HEK293T (cell line): ENCODE results near the gene SHISA3.

Experiments used
- CTCF ChIA-PET: fragments of 350-600 bp; formaldehyde crosslinking; extraction: SDS; loops from one replicate; lab custom pipeline; 2021; ENCODE audit warnings: antibody characterized with exemption, inconsistent platforms; lab: Yijun Ruan, JAX
- POLR2A ChIA-PET: fragments of 350-600 bp; formaldehyde crosslinking; extraction: SDS; loops from one replicate; lab custom pipeline; 2020; ENCODE audit warnings: antibody characterized with exemption, inconsistent platforms; lab: Yijun Ruan, JAX
- DNase-seq: peaks from one replicate; pipeline ENCODE4 v3.0.0; 2012; ENCODE audit warnings: mixed read lengths; ENCODE audit errors: extremely low spot score
- ARNT ChIP-seq: fragments of 450-650 bp; IDR thresholded peaks from 2 replicates; pipeline ENCODE4 v1.6.1; 2017; ENCODE audit warnings: mild to moderate bottlenecking
- BHLHE40 ChIP-seq: fragments of 450-650 bp; IDR thresholded peaks from 2 replicates; pipeline ENCODE4 v1.6.1; 2016; ENCODE audit warnings: mild to moderate bottlenecking, moderate library complexity, borderline replicate concordance
- CTBP1 ChIP-seq: fragments of 450-650 bp; IDR thresholded peaks from 2 replicates; pipeline ENCODE4 v1.6.1; 2016; ENCODE audit warnings: borderline replicate concordance
- ELF4 ChIP-seq: fragments of 450-650 bp; IDR thresholded peaks from 2 replicates; pipeline ENCODE4 v1.6.1; 2017; ENCODE audit warnings: antibody characterized with exemption
- FOXA1 ChIP-seq: fragments of 450-650 bp; IDR thresholded peaks from 2 replicates; pipeline ENCODE4 v1.6.1; 2016; ENCODE audit warnings: mild to moderate bottlenecking
- FOXK2 ChIP-seq: fragments of 450-650 bp; IDR thresholded peaks from 2 replicates; pipeline ENCODE4 v1.6.1; 2016; ENCODE audit warnings: mild to moderate bottlenecking
- FOXM1 ChIP-seq: fragments of 450-650 bp; IDR thresholded peaks from 2 replicates; pipeline ENCODE4 v1.6.1; 2017; ENCODE audit warnings: mild to moderate bottlenecking, borderline replicate concordance
- HDGF ChIP-seq: fragments of 450-650 bp; IDR thresholded peaks from 2 replicates; pipeline ENCODE4 v1.6.1; 2017; ENCODE audit warnings: antibody characterized with exemption, borderline replicate concordance
- L3MBTL2 ChIP-seq: fragments of 450-650 bp; conservative IDR thresholded peaks from 2 replicates; pipeline ENCODE4 v1.6.1; 2016; ENCODE audit warnings: mild to moderate bottlenecking
- LEF1 ChIP-seq: fragments of 450-650 bp; IDR thresholded peaks from 2 replicates; pipeline ENCODE4 v1.6.1; 2017; ENCODE audit warnings: mild to moderate bottlenecking, borderline replicate concordance
- NFRKB ChIP-seq: fragments of 450-650 bp; IDR thresholded peaks from 2 replicates; pipeline ENCODE4 v1.6.1; 2016; ENCODE audit warnings: mild to moderate bottlenecking, moderate library complexity
- PKNOX1 ChIP-seq: fragments of 450-650 bp; IDR thresholded peaks from 2 replicates; pipeline ENCODE4 v1.6.1; 2016
- SP1 ChIP-seq: fragments of 450-650 bp; IDR thresholded peaks from 2 replicates; pipeline ENCODE4 v1.6.1; 2017
- SUZ12 ChIP-seq: fragments of 450-650 bp; IDR thresholded peaks from 2 replicates; pipeline ENCODE4 v1.6.1; 2016; ENCODE audit warnings: mild to moderate bottlenecking
- TARDBP ChIP-seq: fragments of 450-650 bp; IDR thresholded peaks from 2 replicates; pipeline ENCODE4 v1.6.1; 2016
- ZNF384 ChIP-seq: fragments of 450-650 bp; IDR thresholded peaks from 2 replicates; pipeline ENCODE4 v1.6.1; 2016

SHISA3 gene

GRCh38 chr4:42397635-42398170, 415 bp downstream of the SHISA3 start:
- TF ChIP-seq ARNT, result no peak
- no peak for TF ChIP-seq CTBP1
- TF ChIP-seq ZNF384, result no peak
- TF ChIP-seq FOXM1, result no peak
- no peak for TF ChIP-seq FOXA1
- TF ChIP-seq LEF1, result no peak
- no peak for TF ChIP-seq PKNOX1
- no peak for TF ChIP-seq ELF4
- TF ChIP-seq L3MBTL2, result no peak
- ChIA-PET CTCF (no interaction called here), POLR2A (no interaction called here)
- peak; percentile 27 for DNase-seq

GRCh38 chr4:42398171-42398870, 1.0 kb downstream of the SHISA3 start:
- DNase-seq, result peak; percentile 49
- ChIA-PET POLR2A (interaction anchor here (0.7 kb wide), 1 partner anchor 68 kb away, joined by 3 read pairs; no protein-coding TSS in a partner anchor), CTCF (interaction anchor here (1.0 kb wide), 1 partner anchor 26 kb away, joined by 3 read pairs; no protein-coding TSS in a partner anchor)
- TF ChIP-seq L3MBTL2 (peak; percentile 69), PKNOX1 (no peak)

GRCh38 chr4:42398871-42399331, 1.6 kb downstream of the SHISA3 start:
- ChIA-PET POLR2A (interaction anchor here (0.7 kb wide), 1 partner anchor 68 kb away, joined by 3 read pairs; no protein-coding TSS in a partner anchor), CTCF (interaction anchor here (1.0 kb wide), 1 partner anchor 27 kb away, joined by 3 read pairs; no protein-coding TSS in a partner anchor)
- no peak for TF ChIP-seq HDGF
- TF ChIP-seq CTBP1, result no peak
- no peak for TF ChIP-seq ARNT
- TF ChIP-seq SUZ12, result no peak
- no peak for TF ChIP-seq ELF4
- TF ChIP-seq ZNF384, result no peak
- no peak for TF ChIP-seq FOXM1
- no peak; the same call in 1 of the 2 replicates for TF ChIP-seq L3MBTL2
- TF ChIP-seq FOXA1, result no peak
- no peak for TF ChIP-seq LEF1
- no peak for TF ChIP-seq TARDBP
- TF ChIP-seq SP1, result no peak
- no peak for DNase-seq

- no peak for DNase-seq
- no peak for TF ChIP-seq ELF4
- TF ChIP-seq ARNT, result no peak
- no peak for TF ChIP-seq ZNF384
- TF ChIP-seq L3MBTL2, result no peak
- no peak for TF ChIP-seq SP1
- no peak for TF ChIP-seq FOXM1
- no peak for TF ChIP-seq BHLHE40
- no peak for TF ChIP-seq NFRKB
- no peak for TF ChIP-seq CTBP1
- ChIA-PET CTCF (interaction anchor here (0.8 to 1.0 kb wide), 2 partner anchors 11 to 27 kb away, joined by 3 to 4 read pairs; no protein-coding TSS in a partner anchor), POLR2A (no interaction called here)
These were observed 2.1 kb downstream of the SHISA3 start for GRCh38 chr4:42399393-42399792.

- TF ChIP-seq PKNOX1, result no peak
- no peak for TF ChIP-seq FOXA1
- no peak for TF ChIP-seq ELF4
- no peak for TF ChIP-seq LEF1
- no peak for TF ChIP-seq ZNF384
- no peak for TF ChIP-seq CTBP1
- no peak for TF ChIP-seq L3MBTL2
- TF ChIP-seq FOXK2, result no peak
- no peak for TF ChIP-seq SUZ12
- no peak for TF ChIP-seq FOXM1
- no peak for TF ChIP-seq SP1
- TF ChIP-seq BHLHE40, result no peak
- TF ChIP-seq HDGF, result no peak
- no peak for TF ChIP-seq NFRKB
- POLR2A ChIA-PET, result no interaction called here
- DNase-seq, result no peak
- CTCF ChIA-PET, result interaction anchor here (1.3 kb wide), 1 partner anchor 30 kb away, joined by 3 read pairs; no protein-coding TSS in a partner anchor
These were observed 3.9 kb downstream of the SHISA3 start for GRCh38 chr4:42401171-42401570.

- CTCF ChIA-PET, result no interaction called here
These were observed 6.7 kb downstream of the SHISA3 start for GRCh38 chr4:42404001-42404400.

More at GRCh38 chr4:42404001-42404400, 6.7 kb downstream of the SHISA3 start:
- POLR2A ChIA-PET, result no interaction called here
- TF ChIP-seq LEF1 (no peak), FOXK2 (no peak), ELF4 (no peak), CTBP1 (no peak), PKNOX1 (no peak), L3MBTL2 (no peak), SP1 (no peak), FOXA1 (no peak), ARNT (no peak), FOXM1 (no peak), SUZ12 (no peak), NFRKB (no peak), HDGF (no peak), TARDBP (no peak), BHLHE40 (no peak), ZNF384 (no peak)
- DNase-seq, result no peak
